ENCODE results near the gene CTBP1.
A peak's percentile ranks its signal among the peaks of the same experiment; 100 is the strongest.

The CTBP1 gene

GRCh38 chr4:1244978-1245471 is 3.9 kb downstream of the CTBP1 start:
- Histone ChIP-seq H2AFZ (ENCODE audit: low read depth, low read length) (no peak overlapping the region), H3K4me3 (ENCODE audit: insufficient read depth in 1 of 2, low read depth in 1 of 2, low read length in 2 of 2) (no peak overlapping the region)

GRCh38 chr4:1244081-1244977 is 4.6 kb downstream of the CTBP1 start:
- 91% methylated on average over 33 of the region's 33 CpGs for WGBS
- H4K8ac ChIP-seq (ENCODE audit: low read length): peak overlapping the region; percentile 57
- H4K91ac ChIP-seq (ENCODE audit: low read length): peak overlapping the region; percentile 65

More at GRCh38 chr4:1244978-1245471, 3.9 kb downstream of the CTBP1 start:
- no peak overlapping the region for H2AK5ac ChIP-seq (ENCODE audit: low read length, severe bottlenecking)
- peak overlapping the region; percentile 29 for H3K9ac ChIP-seq (ENCODE audit: low read length)
- H3K4me2 ChIP-seq (ENCODE audit: low read length, poor library complexity, severe bottlenecking): no peak overlapping the region
- H4K8ac ChIP-seq (ENCODE audit: low read length): peak overlapping the region; percentile 35
- H3K4ac ChIP-seq (ENCODE audit: low read depth in 1 of 2, low read length in 2 of 2): peak overlapping the region in 1 of 2 experiments; percentile 57
- H3K79me1 ChIP-seq (replicated peaks; ENCODE audit: low read length, poor library complexity, severe bottlenecking): peaks cover 1% of the 10 kb centered on the region
- 94% methylated on average over 19 of the region's 19 CpGs for WGBS
- H2BK15ac ChIP-seq (ENCODE audit: low read depth, poor library complexity, severe bottlenecking): no peak overlapping the region
- H3K36me3 ChIP-seq (ENCODE audit: control insufficient read depth in 1 of 2, insufficient read depth in 2 of 2, low read depth in 1 of 2, low read length in 2 of 2): peaks cover 11 to 54% of the 10 kb centered on the region in 2 experiments
- H3K9me3 ChIP-seq (ENCODE audit: control insufficient read depth, low read length): no peaks in the 10 kb centered on the region
- peak overlapping the region; percentile 83 for H4K91ac ChIP-seq (ENCODE audit: low read length)
- no peak for DNase-seq
- H3K27me3 ChIP-seq (ENCODE audit: control insufficient read depth in 1 of 2, insufficient read depth in 1 of 2, low read length in 2 of 2): no peaks in the 10 kb centered on the region
- no peak overlapping the region for H2BK120ac ChIP-seq (ENCODE audit: low read depth, low read length)
- H3K18ac ChIP-seq (ENCODE audit: low read depth in 1 of 2, low read length in 2 of 2): peak overlapping the region in 1 of 2 experiments; percentile 22
- H3K23ac ChIP-seq (ENCODE audit: low read length in 2 of 2): peak overlapping the region in 1 of 2 experiments; percentile 48
- peaks cover 59% of the 10 kb centered on the region for H3K4me1 ChIP-seq (ENCODE audit: control insufficient read depth, insufficient read depth, low read depth, low read length)
- H2BK5ac ChIP-seq (ENCODE audit: low read depth, low read length, poor library complexity, severe bottlenecking): no peak overlapping the region
- H3K14ac ChIP-seq (ENCODE audit: low read length in 2 of 2): peak overlapping the region in 1 of 2 experiments; percentile 87
- H2BK12ac ChIP-seq (ENCODE audit: low read length in 2 of 2): peak overlapping the region in 1 of 2 experiments; percentile 87
- H3K27ac ChIP-seq (ENCODE audit: low read length, poor library complexity, severe bottlenecking): no peak overlapping the region

GRCh38 chr4:1243451-1244080 is 5.4 kb downstream of the CTBP1 start:
- no peaks in the 10 kb centered on the region for H3K9me3 ChIP-seq (ENCODE audit: control insufficient read depth, low read length)
- no peak overlapping the region for H2BK5ac ChIP-seq (ENCODE audit: low read depth, low read length, poor library complexity, severe bottlenecking)
- H3K4ac ChIP-seq (ENCODE audit: low read depth in 1 of 2, low read length in 2 of 2): no peak overlapping the region
- H2BK12ac ChIP-seq (ENCODE audit: low read length in 2 of 2): no peak overlapping the region
- 96% methylated on average over 15 of the region's 15 CpGs for WGBS
- no peak overlapping the region for H2BK120ac ChIP-seq (ENCODE audit: low read depth, low read length)
- H3K18ac ChIP-seq (ENCODE audit: low read depth in 1 of 2, low read length in 2 of 2): no peak overlapping the region
- no peak overlapping the region for H2AK5ac ChIP-seq (ENCODE audit: low read length, severe bottlenecking)
- no peak overlapping the region for H4K91ac ChIP-seq (ENCODE audit: low read length)
- H3K36me3 ChIP-seq (ENCODE audit: control insufficient read depth in 1 of 2, insufficient read depth in 2 of 2, low read depth in 1 of 2, low read length in 2 of 2): peaks cover 25 to 69% of the 10 kb centered on the region in 2 experiments
- peak overlapping the region; percentile 35 for H4K8ac ChIP-seq (ENCODE audit: low read length)
- no peak overlapping the region for H3K27ac ChIP-seq (ENCODE audit: low read length, poor library complexity, severe bottlenecking)
- no peak overlapping the region for H2AFZ ChIP-seq (ENCODE audit: low read depth, low read length)
- no peak overlapping the region for H3K4me2 ChIP-seq (ENCODE audit: low read length, poor library complexity, severe bottlenecking)
- peaks cover 60% of the 10 kb centered on the region for H3K4me1 ChIP-seq (ENCODE audit: control insufficient read depth, insufficient read depth, low read depth, low read length)
- no peaks in the 10 kb centered on the region for H3K27me3 ChIP-seq (ENCODE audit: control insufficient read depth in 1 of 2, insufficient read depth in 1 of 2, low read length in 2 of 2)
- peak overlapping the region in 1 of 2 experiments; percentile 47 for H3K23ac ChIP-seq (ENCODE audit: low read length in 2 of 2)
- H3K79me1 ChIP-seq (replicated peaks; ENCODE audit: low read length, poor library complexity, severe bottlenecking): peaks cover 3% of the 10 kb centered on the region
- H3K4me3 ChIP-seq (ENCODE audit: insufficient read depth in 1 of 2, low read depth in 1 of 2, low read length in 2 of 2): no peak overlapping the region
- no peak for DNase-seq
- peak overlapping the region; percentile 54 for H3K9ac ChIP-seq (ENCODE audit: low read length)
- H2BK15ac ChIP-seq (ENCODE audit: low read depth, poor library complexity, severe bottlenecking): no peak overlapping the region
- H3K14ac ChIP-seq (ENCODE audit: low read length in 2 of 2): peak overlapping the region in 1 of 2 experiments; percentile 38

More at GRCh38 chr4:1244081-1244977, 4.6 kb downstream of the CTBP1 start:
- H3K18ac ChIP-seq (ENCODE audit: low read depth in 1 of 2, low read length in 2 of 2): peak overlapping the region in 1 of 2 experiments; percentile 28
- no peaks in the 10 kb centered on the region for H3K9me3 ChIP-seq (ENCODE audit: control insufficient read depth, low read length)
- H3K4me2 ChIP-seq (ENCODE audit: low read length, poor library complexity, severe bottlenecking): no peak overlapping the region
- DNase-seq: no peak
- peak overlapping the region in 1 of 2 experiments; percentile 62 for H3K14ac ChIP-seq (ENCODE audit: low read length in 2 of 2)
- H3K79me1 ChIP-seq (replicated peaks; ENCODE audit: low read length, poor library complexity, severe bottlenecking): no peaks in the 10 kb centered on the region
- no peak overlapping the region for H3K4me3 ChIP-seq (ENCODE audit: insufficient read depth in 1 of 2, low read depth in 1 of 2, low read length in 2 of 2)
- H2AFZ ChIP-seq (ENCODE audit: low read depth, low read length): no peak overlapping the region
- no peak overlapping the region for H2BK12ac ChIP-seq (ENCODE audit: low read length in 2 of 2)
- no peak overlapping the region for H3K23ac ChIP-seq (ENCODE audit: low read length in 2 of 2)
- H2BK120ac ChIP-seq (ENCODE audit: low read depth, low read length): no peak overlapping the region
- peaks cover 57% of the 10 kb centered on the region for H3K4me1 ChIP-seq (ENCODE audit: control insufficient read depth, insufficient read depth, low read depth, low read length)
- H3K27me3 ChIP-seq (ENCODE audit: control insufficient read depth in 1 of 2, insufficient read depth in 1 of 2, low read length in 2 of 2): no peaks in the 10 kb centered on the region
- H2BK5ac ChIP-seq (ENCODE audit: low read depth, low read length, poor library complexity, severe bottlenecking): no peak overlapping the region
- H2AK5ac ChIP-seq (ENCODE audit: low read length, severe bottlenecking): no peak overlapping the region
- no peak overlapping the region for H3K27ac ChIP-seq (ENCODE audit: low read length, poor library complexity, severe bottlenecking)
- peaks cover 18 to 61% of the 10 kb centered on the region in 2 experiments for H3K36me3 ChIP-seq (ENCODE audit: control insufficient read depth in 1 of 2, insufficient read depth in 2 of 2, low read depth in 1 of 2, low read length in 2 of 2)
- H3K4ac ChIP-seq (ENCODE audit: low read depth in 1 of 2, low read length in 2 of 2): peak overlapping the region in 1 of 2 experiments; percentile 58
- peak overlapping the region; percentile 54 for H3K9ac ChIP-seq (ENCODE audit: low read length)
- peak overlapping the region; percentile 30 for H2BK15ac ChIP-seq (ENCODE audit: low read depth, poor library complexity, severe bottlenecking)

All from mesenchymal stem cell (in vitro differentiated cells and primary cell).